ENCODE data around the gene TMEM182. TPM values are rescaled to one million over a fixed set of nuclear protein-coding genes. Genes with fewer than 3 reads are reported as not detected.

Gene TMEM182
- total RNA-seq, 1 donor from 2014 or later: 6.1 TPM

- TF ChIP-seq CTCF (IDR thresholded peaks at IDR 0.05; ENCODE audit: insufficient read depth, low read length, severe bottlenecking): no peak
- peaks cover 5% of the 10 kb centered on the region for H3K36me3 ChIP-seq (ENCODE audit: control insufficient read depth, insufficient read depth, low read length)
- no peaks in the 10 kb centered on the region for H3K27me3 ChIP-seq (ENCODE audit: control insufficient read depth, insufficient read depth, low read length)
- H3K4me3 ChIP-seq (ENCODE audit: low read depth, low read length): no peak overlapping the region
- FAIRE-seq: no peak
- no peak for DNase-seq (ENCODE audit: low read depth)
These were observed 35.4 kb upstream of the TMEM182 start for GRCh38 chr2:102726128-102727087.

- Histone ChIP-seq H3K36me3 (ENCODE audit: control insufficient read depth, insufficient read depth, low read length) (peaks cover 3% of the 10 kb centered on the region), H3K4me3 (ENCODE audit: low read depth, low read length) (peak overlapping the region; percentile 91), H3K27me3 (ENCODE audit: control insufficient read depth, insufficient read depth, low read length) (no peaks in the 10 kb centered on the region)
- FAIRE-seq (no peak), DNase-seq (ENCODE audit: low read depth) (peak; percentile 13)
- TF ChIP-seq CTCF (IDR thresholded peaks at IDR 0.05; ENCODE audit: insufficient read depth, low read length, severe bottlenecking): no peak
These were observed 26.3 kb upstream of the TMEM182 start for GRCh38 chr2:102735416-102736109.

DNA sequence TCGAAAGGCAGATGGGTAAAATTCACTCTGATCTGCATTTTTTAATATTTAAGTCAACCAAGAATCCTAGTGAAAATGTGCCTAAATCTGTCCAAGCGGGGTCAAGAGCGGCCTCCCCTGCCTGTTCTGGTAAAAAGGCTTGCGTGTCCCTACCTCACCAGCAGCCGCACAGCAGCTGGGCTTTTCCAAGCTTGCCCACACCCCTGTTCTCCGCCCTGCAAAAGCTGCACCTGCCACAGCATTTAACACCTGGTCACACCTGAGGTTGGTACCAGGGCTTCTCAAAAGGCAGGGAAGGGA lies 25.8 kb upstream of the TMEM182 start:
- Histone ChIP-seq H3K27me3 (ENCODE audit: control insufficient read depth, insufficient read depth, low read length) (no peaks in the 10 kb centered on the region), H3K36me3 (ENCODE audit: control insufficient read depth, insufficient read depth, low read length) (peaks cover 3% of the 10 kb centered on the region), H3K4me3 (ENCODE audit: low read depth, low read length) (peak overlapping the region; percentile 91)
- no peak for DNase-seq (ENCODE audit: low read depth)
- no peak for FAIRE-seq
- no peak for TF ChIP-seq CTCF (IDR thresholded peaks at IDR 0.05; ENCODE audit: insufficient read depth, low read length, severe bottlenecking)

- no peak for TF ChIP-seq CTCF (IDR thresholded peaks at IDR 0.05; ENCODE audit: insufficient read depth, low read length, severe bottlenecking)
- Histone ChIP-seq H3K36me3 (ENCODE audit: control insufficient read depth, insufficient read depth, low read length) (peaks cover 2% of the 10 kb centered on the region), H3K27me3 (ENCODE audit: control insufficient read depth, insufficient read depth, low read length) (no peaks in the 10 kb centered on the region), H3K4me3 (ENCODE audit: low read depth, low read length) (peak overlapping the region; percentile 91)
- no peak for FAIRE-seq
- DNase-seq (ENCODE audit: low read depth): peak; percentile 45
These were observed 25.1 kb upstream of the TMEM182 start for GRCh38 chr2:102736410-102737409.

DNA sequence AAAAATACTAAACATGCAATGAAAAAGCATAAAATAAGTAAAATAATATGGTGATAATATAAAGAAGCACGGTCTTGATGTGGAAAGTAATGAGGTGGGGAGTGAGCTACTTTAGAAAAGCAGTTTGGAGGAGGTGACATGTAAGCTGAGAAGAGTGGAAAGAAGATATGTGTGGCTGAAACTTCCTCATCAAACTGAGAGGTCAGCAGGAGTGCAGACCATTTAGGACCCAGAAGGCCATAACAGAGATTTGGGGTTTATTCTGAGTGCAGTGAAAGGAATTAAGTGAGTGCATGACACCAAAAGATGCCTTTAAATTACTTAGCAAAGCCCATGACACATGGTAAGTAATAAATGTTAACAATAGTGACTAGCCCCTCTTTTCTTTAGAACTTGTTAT lies 24.4 kb upstream of the TMEM182 start:
- DNase-seq (ENCODE audit: low read depth): no peak
- Histone ChIP-seq H3K36me3 (ENCODE audit: control insufficient read depth, insufficient read depth, low read length) (no peaks in the 10 kb centered on the region), H3K4me3 (ENCODE audit: low read depth, low read length) (no peak overlapping the region), H3K27me3 (ENCODE audit: control insufficient read depth, insufficient read depth, low read length) (no peaks in the 10 kb centered on the region)
- no peak for TF ChIP-seq CTCF (IDR thresholded peaks at IDR 0.05; ENCODE audit: insufficient read depth, low read length, severe bottlenecking)
- FAIRE-seq: no peak
